T-helper 1 cell (primary cell): ENCODE data around the gene SLC4A4.
"Not testable (repeated sequence)": the region's sequence is repeated elsewhere in the genome, so short reads cannot be mapped to it uniquely, and the experiment has no call there.

ENCODE experiments used
- DNase-seq, 5 donors: peaks; one replicate each; pipeline ENCODE4 v3.0.0-alpha.2; 2012 to 2020

Gene SLC4A4

GRCh38 chr4:71360844-71361243, 22.0 kb downstream of the SLC4A4 start:
- DNase-seq: no peak

DNA sequence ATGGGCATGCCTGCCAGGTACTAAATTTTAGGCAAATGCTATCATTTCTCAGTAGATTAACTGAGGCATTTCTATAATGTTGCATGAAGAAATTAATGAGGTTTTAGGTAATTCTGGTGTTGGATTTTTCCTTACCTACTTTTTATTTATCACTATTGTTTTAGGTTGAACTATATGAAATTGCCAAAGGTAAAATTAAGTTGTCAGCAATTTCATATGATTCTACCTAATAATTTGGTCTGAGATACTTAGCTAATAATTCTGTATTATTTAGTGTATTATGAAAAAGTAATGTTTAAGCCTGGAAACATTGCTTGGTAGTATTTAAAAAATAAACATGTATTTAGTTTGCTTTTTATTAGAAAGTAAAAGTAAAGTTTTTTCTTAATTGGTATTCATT, 22.7 kb downstream of the SLC4A4 start:
- DNase-seq: no peak

DNA sequence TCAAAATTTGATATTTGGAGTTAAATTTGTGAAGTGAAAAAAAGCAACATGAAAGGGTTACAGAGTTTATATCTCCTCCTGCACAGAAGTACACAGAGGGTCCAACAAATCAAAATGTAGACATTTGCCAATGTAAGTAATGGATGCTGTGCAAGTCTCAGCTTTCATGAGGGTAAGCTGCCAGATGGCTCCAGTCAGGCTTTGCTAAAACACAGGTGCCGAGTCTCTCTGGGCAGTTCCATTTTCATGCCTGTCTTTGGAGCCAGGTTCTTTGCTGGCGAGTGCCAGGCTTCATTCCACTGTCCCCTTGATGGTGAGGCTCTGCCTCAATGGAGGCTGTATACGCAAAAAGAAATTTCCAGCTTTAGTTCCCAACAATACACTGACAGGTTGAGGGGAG, 27.9 kb downstream of the SLC4A4 start:
- DNase-seq: no peak

DNA sequence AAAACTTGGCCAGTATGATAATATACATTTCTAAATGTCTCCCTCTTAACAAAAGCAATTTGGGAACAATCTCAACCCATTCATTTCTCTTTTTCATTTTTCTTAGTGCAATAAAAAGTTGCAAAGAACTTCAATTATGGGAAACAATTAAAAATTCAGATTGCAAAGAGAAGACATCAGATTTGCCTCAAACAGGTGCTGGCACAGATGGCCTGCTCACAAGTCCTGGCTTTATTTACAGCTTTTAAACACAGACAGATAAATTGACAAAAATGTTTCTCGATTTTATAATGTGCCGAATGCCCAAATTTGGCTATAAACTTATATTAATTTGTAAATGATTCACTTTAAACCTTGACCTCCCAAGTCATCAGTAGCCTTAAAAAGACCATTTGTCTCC, 28.7 kb downstream of the SLC4A4 start:
- DNase-seq: no peak

GRCh38 chr4:71368906-71369305, 30.1 kb downstream of the SLC4A4 start:
- no peak for DNase-seq

GRCh38 chr4:71369536-71369935, 30.7 kb downstream of the SLC4A4 start:
- no peak for DNase-seq

DNA sequence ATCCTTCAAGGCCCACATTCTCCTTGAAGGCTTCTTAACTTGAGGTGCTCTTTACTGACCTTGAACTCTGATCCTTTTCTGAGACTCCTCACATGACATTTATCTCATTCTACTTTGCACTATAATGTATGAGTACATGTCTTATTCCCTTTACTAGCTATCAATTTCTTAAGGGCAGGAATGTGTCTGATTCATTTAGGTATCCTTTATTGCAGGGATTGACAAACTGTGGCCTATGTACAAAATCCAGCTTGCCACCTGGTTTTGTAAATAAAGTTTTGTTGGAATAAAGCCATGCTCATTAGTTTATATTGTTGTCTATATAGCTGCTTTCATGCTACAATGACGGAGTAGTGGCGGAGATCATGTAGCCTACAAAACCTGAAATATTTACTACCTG, 36.7 kb downstream of the SLC4A4 start:
- DNase-seq: no peak

- DNase-seq: no peak
These were observed 38.7 kb downstream of the SLC4A4 start for GRCh38 chr4:71377561-71377960.

GRCh38 chr4:71379126-71379525, 40.3 kb downstream of the SLC4A4 start:
- no peak for DNase-seq

DNA sequence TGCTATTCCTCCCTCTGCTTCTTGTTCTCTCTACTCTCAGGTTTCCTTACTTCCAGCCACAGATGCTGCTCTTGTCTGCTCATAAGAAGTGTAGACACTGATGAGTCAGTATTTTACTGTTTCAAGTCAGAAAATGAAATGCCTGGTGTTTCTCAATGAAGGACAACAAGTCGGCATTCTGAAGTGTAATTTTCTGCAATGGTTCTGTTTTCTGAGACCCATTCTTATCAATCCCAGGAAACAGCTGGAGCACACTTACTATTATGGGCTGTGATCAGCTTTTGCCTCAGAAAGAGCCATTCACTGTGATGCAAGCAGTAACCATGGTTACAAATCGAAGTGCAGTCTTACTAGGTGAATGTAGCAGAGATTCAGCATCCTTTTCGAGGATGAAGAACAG, 42.0 kb downstream of the SLC4A4 start:
- no peak for DNase-seq

- DNase-seq: no peak
These were observed 43.5 kb downstream of the SLC4A4 start for GRCh38 chr4:71382125-71382899.

DNA sequence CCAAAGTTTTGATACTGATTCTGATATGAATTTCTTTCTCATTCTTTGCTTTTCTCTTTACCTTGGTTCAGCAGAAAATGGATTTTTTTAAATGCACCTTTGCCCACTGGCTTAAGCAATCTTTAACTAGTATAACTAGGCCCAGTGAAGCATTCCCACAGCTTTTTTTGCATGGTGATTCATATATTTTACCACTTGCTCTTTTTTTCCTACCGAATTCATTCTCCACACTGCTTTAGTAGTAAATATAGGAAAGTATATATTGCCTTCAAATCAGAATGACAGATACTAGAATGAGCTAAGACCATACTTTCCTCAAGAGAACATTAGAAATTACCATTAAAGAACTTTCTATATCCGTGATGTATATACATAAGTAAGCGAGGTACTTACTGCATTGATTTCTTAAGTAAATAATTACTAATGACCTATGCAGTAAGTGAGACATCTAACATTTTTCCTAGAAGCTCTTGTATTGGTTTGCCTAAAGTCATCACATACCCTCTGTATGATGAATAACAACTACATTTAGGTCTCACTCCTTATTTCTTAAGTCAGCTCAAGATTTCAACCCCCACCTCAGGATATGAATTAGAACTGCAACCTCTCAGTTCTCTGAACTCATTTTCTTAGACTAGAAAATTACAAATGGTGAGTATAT, 44.2 kb downstream of the SLC4A4 start:
- DNase-seq: no peak

DNA sequence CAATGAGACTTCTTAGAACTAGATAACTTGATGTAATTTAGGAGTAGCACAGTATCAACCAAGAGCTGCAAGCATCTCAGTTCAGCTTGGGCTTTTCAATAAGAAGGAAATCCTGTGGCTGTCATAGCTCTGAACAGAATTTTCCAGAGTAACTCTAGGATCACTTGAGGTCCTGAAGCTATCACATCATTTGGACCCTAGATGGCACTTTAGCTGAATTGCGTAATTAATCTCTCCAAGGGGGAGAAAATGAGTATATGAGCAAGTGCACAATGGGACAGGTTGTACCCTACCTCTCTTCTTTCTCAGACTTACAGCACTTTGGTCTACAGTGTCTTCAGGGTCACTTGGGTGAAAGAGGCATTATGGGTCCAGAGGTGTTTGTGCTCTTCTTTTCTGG, 45.2 kb downstream of the SLC4A4 start:
- DNase-seq: no peak

DNA sequence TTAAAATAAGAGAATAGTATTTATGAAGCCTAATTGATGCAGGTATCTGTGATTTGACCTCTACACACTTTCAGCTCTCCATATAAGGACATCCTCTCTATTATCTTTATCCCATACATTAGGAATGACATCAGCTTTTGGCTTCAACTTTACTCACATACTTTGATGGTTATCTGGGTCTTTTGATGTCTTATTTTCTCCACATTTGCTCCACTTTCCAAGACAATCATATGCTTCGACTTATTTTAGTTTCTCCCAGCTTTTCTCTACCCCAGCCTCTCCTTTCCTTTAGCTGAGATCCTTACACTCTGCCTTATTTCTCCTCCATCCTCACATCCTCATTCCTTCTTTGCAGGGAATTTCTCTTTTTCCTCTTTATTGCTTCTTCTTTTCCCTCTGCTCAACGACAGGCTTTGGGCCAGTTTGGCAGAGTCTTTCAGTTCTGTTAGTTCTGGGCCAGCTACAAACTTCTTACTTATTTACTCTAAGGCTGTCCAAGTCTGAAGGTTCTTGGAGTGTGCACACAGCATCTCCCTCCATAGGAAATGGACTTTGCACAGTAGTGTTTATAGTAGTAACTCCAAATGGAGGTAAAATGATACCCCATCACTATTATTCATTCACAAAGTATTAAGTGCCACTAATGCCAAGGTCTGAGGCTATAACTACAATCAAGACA, 50.5 kb downstream of the SLC4A4 start:
- DNase-seq: no peak

GRCh38 chr4:71392109-71392508, 53.3 kb downstream of the SLC4A4 start:
- DNase-seq: no peak

DNA sequence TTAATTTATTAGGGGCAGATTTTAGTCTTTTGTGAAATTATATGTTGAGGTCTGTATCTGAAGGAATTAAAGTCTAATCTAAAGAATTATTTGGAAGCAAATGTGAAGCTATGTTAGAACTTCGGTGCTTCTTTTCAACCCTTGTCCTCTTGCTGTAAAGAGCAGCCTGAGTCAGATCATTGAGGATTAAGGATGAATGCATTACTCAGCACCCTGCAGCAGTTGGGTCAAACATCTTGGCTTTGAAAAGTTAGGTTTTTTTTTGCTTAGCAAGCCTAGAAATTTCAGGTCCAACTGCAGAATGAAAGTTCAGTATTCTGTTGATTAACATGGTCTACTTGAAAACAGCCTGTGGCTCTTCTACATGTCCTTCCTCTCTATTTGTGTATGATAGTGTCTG, 57.6 kb downstream of the SLC4A4 start:
- no peak for DNase-seq

DNA sequence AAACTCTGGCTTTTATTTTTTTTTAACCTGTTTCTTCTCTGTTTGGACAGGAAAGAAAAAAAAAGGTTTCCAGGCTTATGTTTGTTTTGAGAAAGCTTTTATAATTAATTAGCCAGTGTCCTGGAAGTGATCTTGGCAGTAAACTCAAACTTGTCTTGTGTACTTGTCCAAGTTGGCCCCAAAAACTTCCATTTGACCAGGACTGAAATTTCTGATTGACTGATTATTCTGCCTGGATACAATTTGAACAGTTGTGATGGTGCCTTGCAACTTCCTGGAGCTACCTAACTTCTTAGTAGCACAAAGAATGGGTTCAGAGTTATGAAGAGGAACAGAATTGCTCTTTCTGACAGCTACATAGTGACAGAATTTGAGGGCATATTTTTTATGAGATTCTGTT, 62.0 kb downstream of the SLC4A4 start:
- DNase-seq: no peak

- DNase-seq: no peak
These were observed 63.8 kb downstream of the SLC4A4 start for GRCh38 chr4:71402616-71403015.

GRCh38 chr4:71404049-71404448, 65.2 kb downstream of the SLC4A4 start:
- DNase-seq: no peak

DNA sequence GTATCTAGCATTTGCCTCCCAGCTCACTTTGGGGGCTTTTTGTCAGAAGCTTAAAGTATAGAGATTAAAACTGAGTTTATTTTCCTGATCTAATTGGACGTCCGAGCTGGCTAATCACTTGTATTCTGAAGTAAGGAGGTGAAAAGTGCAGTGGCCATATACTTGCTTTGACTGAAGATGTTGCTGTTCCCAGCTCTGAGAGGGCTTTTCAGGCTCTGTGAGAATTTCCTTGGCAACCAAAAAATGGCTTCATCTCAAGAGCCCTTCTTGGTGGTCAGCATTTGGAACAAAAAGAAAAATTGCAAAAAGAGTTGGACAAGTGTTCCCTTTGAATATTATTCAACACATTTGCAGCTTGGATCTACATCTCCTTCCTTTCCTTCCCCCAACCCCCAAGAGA, 67.0 kb downstream of the SLC4A4 start:
- DNase-seq: no peak

GRCh38 chr4:71406459-71406963, 67.7 kb downstream of the SLC4A4 start:
- DNase-seq: no peak

DNA sequence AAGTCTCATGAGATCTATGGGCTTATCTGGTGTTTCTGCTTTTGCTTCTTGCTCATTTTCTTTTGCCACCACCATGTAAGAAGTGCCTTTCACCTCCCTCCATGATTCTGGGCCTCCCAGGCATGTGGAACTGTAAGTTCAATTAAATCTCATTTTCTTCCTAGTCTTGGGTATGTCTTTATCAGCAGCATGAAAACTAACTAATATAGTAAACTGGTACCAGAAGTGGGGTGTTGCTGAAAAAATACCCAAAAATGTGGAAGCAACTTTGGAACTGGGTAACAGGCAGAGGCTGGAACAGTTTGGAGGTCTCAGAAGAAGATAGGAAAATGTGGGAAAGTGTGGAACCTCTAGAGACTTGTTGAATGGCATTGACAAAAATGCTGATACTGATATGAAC, 70.1 kb downstream of the SLC4A4 start:
- not testable (repeated sequence) for DNase-seq

DNA sequence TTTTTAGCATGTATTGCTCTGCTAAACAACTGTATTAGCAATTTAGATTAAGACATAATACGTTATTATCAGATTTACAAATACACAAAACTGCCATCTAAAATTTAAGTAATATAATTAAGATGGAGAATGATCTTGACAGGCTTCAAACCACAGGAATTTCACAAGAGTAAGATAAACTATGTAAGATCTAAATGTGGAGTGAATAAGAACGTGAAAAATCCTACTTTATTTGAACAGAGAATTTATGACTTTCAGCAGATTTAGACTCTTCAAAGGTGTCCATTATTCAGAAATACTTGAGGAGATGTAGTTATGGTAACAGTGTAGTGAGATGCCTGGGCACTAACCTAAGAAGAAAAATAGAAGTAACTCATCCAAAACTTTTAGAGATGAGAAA, 73.2 kb downstream of the SLC4A4 start:
- no peak for DNase-seq

DNA sequence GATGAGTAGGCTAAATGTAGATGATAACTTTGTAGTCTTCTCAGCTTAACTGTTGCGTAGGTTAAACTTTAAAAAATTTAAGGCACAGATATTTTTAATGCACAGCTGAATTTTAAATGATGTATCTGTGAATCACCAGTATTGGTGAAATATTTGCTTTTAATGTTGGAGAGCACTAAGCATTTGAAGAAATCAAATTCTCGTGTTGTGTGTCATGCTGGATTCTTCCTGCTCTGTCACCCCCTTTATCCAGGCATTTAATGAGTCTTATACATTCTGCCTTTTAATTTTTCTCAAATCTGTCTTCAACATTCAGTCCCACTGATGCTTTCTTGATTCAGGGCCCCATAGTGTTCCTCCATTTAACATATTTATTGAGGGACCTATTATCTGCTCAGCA, 76.7 kb downstream of the SLC4A4 start:
- DNase-seq: no peak
